Psoas muscle (tissue), 8 donors: ENCODE data around the gene VPS13D. TPM values are rescaled to one million over a fixed set of nuclear protein-coding genes. Genes with fewer than 3 reads are reported as not detected.
A peak's percentile ranks its signal among the peaks of the same experiment; 100 is the strongest.

Experiments used
- ATAC-seq, 4 donors: fragments of 200-7000 bp; cut with Tn5 transposase; one replicate each; pipeline ENCODE4 v1.9.1; 2020; ENCODE audit warnings: moderate library complexity in 3 of 4, mild to moderate bottlenecking in 2 of 4
- DNase-seq, 2 donors: peaks; one replicate each; pipeline ENCODE4 v3.0.0-alpha.2; 2020
- H3K27ac ChIP-seq: fragments of 200-600 bp; one replicate; pipeline ENCODE4 v1.8.0; 2022
- H3K27me3 ChIP-seq, 3 donors: fragments of 200-600 bp in 1 of 3; one replicate each; pipeline versions ENCODE4 v1.6.1 to v1.8.0; 2013 to 2022; ENCODE audit warnings: low read length in 2 of 3, mild to moderate bottlenecking in 2 of 3, moderate library complexity in 1 of 3; ENCODE audit not compliant: insufficient read depth in 3 of 3
- H3K36me3 ChIP-seq, 2 donors: fragments of 200-600 bp in 1 of 2; one replicate each; pipeline versions ENCODE4 v1.6.1 to v1.8.0; 2013 to 2022; ENCODE audit warnings: low read depth in 1 of 2, mild to moderate bottlenecking in 1 of 2, moderate library complexity in 1 of 2; ENCODE audit not compliant: insufficient read depth in 1 of 2
- H3K4me1 ChIP-seq: fragments of 200-600 bp; one replicate; pipeline ENCODE4 v1.8.0; 2022
- H3K4me3 ChIP-seq: fragments of 200-600 bp; one replicate; pipeline ENCODE4 v1.8.0; 2022; ENCODE audit warnings: mild to moderate bottlenecking
- H3K9me3 ChIP-seq: fragments of 200-600 bp; one replicate; pipeline ENCODE4 v1.8.0; 2022
- CTCF ChIP-seq: fragments of 200-600 bp; IDR thresholded peaks from one replicate; pipeline ENCODE4 v1.8.0; 2022; ENCODE audit warnings: antibody characterized with exemption
- WGBS, 3 donors: extraction: QIAGEN DNeasy Blood & Tissue Kit; methylation state at CpG; one replicate each; pipeline versions ENCODE4 v1.1.6 to v1.1.7; 2013; 5-methylcytosine and 5-hydroxymethylcytosine counted together
- intact Hi-C, 2 donors: fragments of 100-400 bp; cut with DNase I; formaldehyde crosslinking; loops; one replicate each; pipeline versions ENCODE4 v1.11.0 to v1.14.2; 2022
- polyA plus RNA-seq, 3 donors: library from polyadenylated mRNA; stranded (reverse); fragments of 200-250 nt; gene quantifications; one replicate each; pipeline ENCODE4 v1.2.3, GENCODE V29; 2013
- total RNA-seq, 4 donors: library from RNA; stranded (reverse); fragmentation: NEBNext Ultra II Directional in 2 of 4; extraction: Animal tissue kit (Norgen Biotek cat#: 25700) in 2 of 4; gene quantifications; one replicate each; pipeline versions ENCODE4 v1.2.1 to v1.2.4, GENCODE V29; 2021 to 2023
- donor health status: healthy with polysubstance abuse.
- donor health status: DM: no; HTN: no; CAD: no; lungs with moderate emphysema.
- donor health status: Bipolar disorder and iron deficiency.
- donor health status: healthy.
- donor health status: DM: yes; HTN: yes; CAD: no.
- donor health status: DM: no; HTN: no; CAD: no.
- donor health status: DM: no; HTN: no; CAD: no.
- donor health status: DM: yes; HTN: yes; CAD: no.

Gene VPS13D
- total and polyA plus RNA-seq, 7 donors, result 19.9 to 69.1 (median 45.3) TPM

DNA sequence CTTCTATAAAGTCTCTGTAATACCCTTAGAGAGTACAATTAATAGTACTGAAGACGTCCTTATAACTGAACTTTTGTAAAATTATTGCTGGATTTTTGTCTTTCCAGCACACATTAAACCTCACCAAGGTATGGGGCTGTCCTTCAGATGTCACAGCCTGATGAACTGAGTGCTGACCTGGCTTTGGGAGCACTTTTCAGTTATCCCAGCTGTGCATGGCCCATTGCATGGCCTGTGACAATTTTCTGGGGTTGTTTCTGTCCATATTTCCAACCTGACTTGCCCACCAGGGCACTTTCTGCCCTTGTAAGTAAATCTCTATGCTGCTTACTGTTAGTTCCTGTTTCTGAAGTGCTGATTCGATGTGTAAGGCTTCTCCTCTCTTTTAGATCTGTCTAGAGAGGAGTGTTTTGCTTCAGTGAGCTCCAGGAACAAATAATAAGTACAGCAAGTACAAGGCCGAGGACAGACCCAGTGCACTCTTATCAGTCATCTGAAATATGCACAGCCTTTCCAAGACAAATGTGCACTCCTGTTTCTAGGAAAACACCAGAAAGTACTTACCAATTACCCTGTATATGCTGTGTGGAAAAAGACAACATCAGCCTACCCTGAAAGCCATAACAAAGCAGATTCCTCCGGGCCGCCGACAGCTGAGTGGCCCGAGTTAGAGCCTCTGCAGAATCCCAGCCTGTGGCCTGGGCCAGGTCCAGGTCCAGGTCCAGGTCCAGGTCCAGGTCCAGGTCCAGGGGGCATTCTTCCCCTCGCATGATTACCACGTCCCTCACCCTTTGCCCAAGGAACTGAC, 266.5 kb downstream of the VPS13D start:
- DNase-seq, result no peak
- no peak overlapping the region for H3K4me3 ChIP-seq
- TF ChIP-seq CTCF, result no peak
- peak in 1 of 4 donors; percentile 26 for ATAC-seq
- H3K36me3 ChIP-seq, result peaks cover 0 to 23% of the 10 kb centered on the region in 2 donors
- 78 to 92% (median 84%) methylated on average over 9 of the region's 9 CpGs for WGBS, 3 donors
- intact Hi-C loops, result no loop called here
- no peak overlapping the region for H3K27ac ChIP-seq
- no peaks in the 10 kb centered on the region for H3K27me3 ChIP-seq
- H3K9me3 ChIP-seq, result no peaks in the 10 kb centered on the region
- H3K4me1 ChIP-seq, result no peaks in the 10 kb centered on the region

DNA sequence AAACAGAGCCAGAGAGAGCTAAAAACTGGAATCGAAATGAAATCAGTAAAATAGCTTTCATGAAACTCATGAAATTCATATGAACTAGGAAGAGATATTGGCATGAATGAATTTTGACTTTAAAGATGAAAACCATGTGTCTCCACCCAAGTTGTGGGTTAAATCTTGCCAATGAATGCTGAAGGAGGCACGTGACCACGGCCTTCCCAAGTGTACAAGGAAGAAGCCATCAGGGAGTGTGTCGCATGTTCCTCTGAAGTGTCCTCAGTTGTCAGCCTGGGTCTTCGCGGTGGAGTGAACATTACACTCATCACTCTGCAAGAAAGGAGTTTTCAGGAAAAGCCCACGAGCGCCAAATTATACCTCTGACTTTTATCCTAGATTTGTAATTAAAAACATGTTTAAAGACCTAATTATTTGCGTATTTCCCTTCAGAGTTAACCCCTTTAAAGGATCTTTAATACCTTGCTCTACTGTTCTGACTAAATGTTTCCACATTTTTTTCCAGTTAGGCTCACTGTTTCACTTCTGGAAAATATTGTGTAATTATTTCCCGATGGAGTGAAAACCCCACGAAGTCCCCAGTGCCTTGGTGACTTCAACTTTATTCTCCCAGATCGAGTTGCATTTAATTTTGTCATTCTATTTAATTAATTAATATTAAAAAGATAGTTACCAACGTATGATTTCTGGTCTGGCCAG, 269.9 kb downstream of the VPS13D start:
- WGBS, 3 donors, result 79 to 82% (median 80%) methylated on average over 13 of the region's 13 CpGs
- Histone ChIP-seq H3K4me1 (peaks cover 9% of the 10 kb centered on the region), H3K9me3 (no peaks in the 10 kb centered on the region), H3K36me3 (peaks cover 0 to 30% of the 10 kb centered on the region in 2 donors), H3K4me3 (no peak overlapping the region), H3K27me3 (no peaks in the 10 kb centered on the region), H3K27ac (no peak overlapping the region)
- ATAC-seq (no peak), DNase-seq (no peak)
- intact Hi-C loops, result no loop called here
- TF ChIP-seq CTCF, result no peak

- ATAC-seq, result peak; percentile 67 to 90 (median 78)
- peaks cover 9% of the 10 kb centered on the region for H3K4me1 ChIP-seq
- peaks cover 0 to 39% of the 10 kb centered on the region in 2 donors for H3K36me3 ChIP-seq
- intact Hi-C loops, result no loop called here
- DNase-seq, result no peak
- no peaks in the 10 kb centered on the region for H3K9me3 ChIP-seq
- 58 to 77% (median 63%) methylated on average over 9 of the region's 9 CpGs for WGBS, 3 donors
- H3K27me3 ChIP-seq, result no peaks in the 10 kb centered on the region
- TF ChIP-seq CTCF, result no peak
- no peak overlapping the region for H3K4me3 ChIP-seq
- H3K27ac ChIP-seq, result no peak overlapping the region
Observed at GRCh38 chr1:12501661-12502060, 271.8 kb downstream of the VPS13D start.

DNA sequence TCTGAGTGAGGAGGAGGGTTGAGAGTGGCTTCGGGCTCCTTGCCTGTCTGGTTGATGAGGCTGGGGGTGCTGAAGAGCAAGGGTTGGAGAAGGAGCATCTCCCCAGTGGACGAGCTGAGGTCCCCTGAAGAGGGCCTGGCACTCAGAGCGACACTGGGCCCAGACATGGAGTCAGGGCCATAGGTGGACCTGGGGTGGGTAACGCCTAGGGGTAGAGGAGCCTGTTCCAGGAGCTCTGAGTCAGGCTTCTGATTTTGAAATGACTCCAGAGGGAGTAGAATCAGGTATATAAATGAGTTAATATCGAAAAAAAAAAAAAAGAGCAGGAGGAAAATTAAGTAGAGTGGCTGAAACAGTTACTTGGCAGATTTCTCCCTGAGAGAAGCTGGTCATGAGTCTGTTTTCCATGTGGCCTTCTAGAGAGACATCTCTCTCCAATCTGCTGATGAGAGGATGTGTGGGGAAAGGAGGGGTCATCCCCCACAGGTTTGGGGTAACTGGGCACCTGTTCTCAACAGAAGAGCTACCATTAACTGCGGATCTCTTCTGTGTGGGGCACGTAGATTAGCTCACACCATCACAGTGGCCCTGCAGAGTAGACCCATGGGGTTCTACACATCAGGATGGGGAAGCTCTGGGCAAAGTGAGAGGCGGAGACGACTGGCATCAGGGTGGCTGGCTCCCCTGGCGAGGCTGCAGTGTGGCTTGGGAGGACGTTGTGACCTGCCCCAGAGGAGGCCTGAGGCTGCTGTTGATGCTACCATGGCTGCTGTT, 272.7 kb downstream of the VPS13D start:
- Histone ChIP-seq H3K27me3 (no peaks in the 10 kb centered on the region), H3K4me3 (no peak overlapping the region), H3K4me1 (peaks cover 9% of the 10 kb centered on the region), H3K27ac (peak overlapping the region; percentile 3), H3K36me3 (peaks cover 0 to 39% of the 10 kb centered on the region in 2 donors), H3K9me3 (no peaks in the 10 kb centered on the region)
- no peak for DNase-seq
- peak in 2 of 4 donors; percentile 5 to 9 for ATAC-seq
- intact Hi-C loops, result no loop called here
- TF ChIP-seq CTCF, result no peak
- WGBS, 3 donors, result 76 to 84% (median 77%) methylated on average over 11 of the region's 11 CpGs
